AG09319 (cell line): ENCODE results near the gene LRRTM4.

Source experiments
- DNase-seq: peaks from one replicate; pipeline ENCODE4 v3.0.0-alpha.2; 2010; ENCODE audit warnings: low read depth; ENCODE audit errors: extremely low read depth
- CTCF ChIP-seq: IDR thresholded peaks from 2 replicates; pipeline ENCODE4 v1.5.1; 2011; ENCODE audit warnings: low read depth, mild to moderate bottlenecking, inconsistent platforms, low read length, moderate library complexity

Gene LRRTM4

GRCh38 chr2:77328134-77328931 is 193.8 kb downstream of the LRRTM4 start:
- no peak for TF ChIP-seq CTCF

GRCh38 chr2:77325395-77325794 is 196.8 kb downstream of the LRRTM4 start:
- TF ChIP-seq CTCF = no peak
- no peak for DNase-seq

More at GRCh38 chr2:77328134-77328931, 193.8 kb downstream of the LRRTM4 start:
- DNase-seq = no peak

GRCh38 chr2:77322431-77322830 is 199.7 kb downstream of the LRRTM4 start:
- no peak for DNase-seq
- TF ChIP-seq CTCF = no peak

- DNase-seq = no peak
- TF ChIP-seq CTCF = no peak
Observed at GRCh38 chr2:77314721-77315120, 207.5 kb downstream of the LRRTM4 start.

- TF ChIP-seq CTCF = no peak
- no peak for DNase-seq
Observed at GRCh38 chr2:77310416-77310815, 211.8 kb downstream of the LRRTM4 start.

- no peak for DNase-seq
- TF ChIP-seq CTCF = no peak
Observed at GRCh38 chr2:77309725-77310124, 212.5 kb downstream of the LRRTM4 start.

- no peak for TF ChIP-seq CTCF
- DNase-seq = no peak
Observed at GRCh38 chr2:77301441-77301840, 220.7 kb downstream of the LRRTM4 start.
